ENCODE data around the gene CASZ1.

CASZ1 gene

DNA sequence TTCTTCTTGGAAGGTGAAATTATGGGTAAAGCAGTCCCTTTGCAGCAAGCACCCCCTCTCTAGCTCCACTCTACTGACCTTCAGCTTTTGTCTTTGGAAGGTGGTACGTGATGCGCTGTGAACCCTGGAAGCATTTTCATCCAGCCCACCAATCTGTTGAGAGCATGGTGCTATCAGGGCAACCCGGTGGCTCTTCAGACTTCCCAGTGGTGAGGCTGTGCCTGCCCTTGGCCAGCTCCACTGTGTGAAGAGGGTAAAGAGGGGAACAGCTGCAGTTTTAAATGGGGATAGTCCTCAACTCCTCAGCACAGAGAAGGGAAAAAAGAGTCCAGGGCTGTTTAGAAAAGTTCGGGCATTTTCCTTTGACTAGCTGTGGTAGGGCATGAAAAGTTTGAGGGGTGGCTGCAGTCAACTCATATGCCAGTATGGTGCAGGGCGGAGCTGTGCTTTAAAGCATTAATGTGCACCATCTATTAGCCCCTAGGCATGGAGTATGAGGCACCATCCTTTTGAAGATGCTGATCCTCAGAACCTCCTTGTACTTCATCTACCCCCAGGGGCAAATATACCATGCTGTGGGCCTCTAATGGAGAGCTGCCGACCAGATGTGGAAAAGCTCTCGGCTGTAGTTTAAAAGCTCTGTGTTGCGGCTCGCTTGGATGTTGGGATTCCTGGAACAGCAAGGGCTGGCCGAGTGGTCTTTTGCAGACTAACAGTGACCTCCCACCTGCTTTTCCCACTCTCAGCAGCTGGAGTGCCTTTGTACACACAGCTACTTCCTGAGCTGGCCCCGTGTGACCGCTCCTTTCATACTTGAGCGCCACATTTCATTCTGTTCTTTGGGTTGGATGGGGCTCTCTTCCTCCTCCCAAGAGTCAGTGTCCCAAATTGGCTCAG is 198.7 kb downstream of the CASZ1 start:
- DNase-seq, result no peak

DNA sequence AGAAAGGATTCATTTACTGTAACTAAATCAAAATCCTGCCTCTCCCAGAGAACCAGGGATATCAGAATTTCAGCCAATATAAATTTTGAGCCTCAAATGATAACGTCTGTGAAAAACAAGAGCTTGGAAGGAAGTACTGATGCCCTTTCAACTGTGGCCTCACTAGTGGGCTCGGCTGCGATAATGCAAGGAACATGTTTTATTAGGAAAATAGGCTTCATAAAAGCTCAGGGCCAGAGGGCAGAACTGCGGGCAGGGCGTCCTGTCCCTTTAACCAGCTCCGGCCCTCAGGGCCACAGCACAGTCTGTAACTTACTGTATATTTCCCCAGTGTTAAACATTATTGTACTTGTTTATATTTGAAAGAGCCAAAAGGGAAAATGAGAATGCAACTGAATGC is 199.7 kb downstream of the CASZ1 start:
- no peak for DNase-seq

DNA sequence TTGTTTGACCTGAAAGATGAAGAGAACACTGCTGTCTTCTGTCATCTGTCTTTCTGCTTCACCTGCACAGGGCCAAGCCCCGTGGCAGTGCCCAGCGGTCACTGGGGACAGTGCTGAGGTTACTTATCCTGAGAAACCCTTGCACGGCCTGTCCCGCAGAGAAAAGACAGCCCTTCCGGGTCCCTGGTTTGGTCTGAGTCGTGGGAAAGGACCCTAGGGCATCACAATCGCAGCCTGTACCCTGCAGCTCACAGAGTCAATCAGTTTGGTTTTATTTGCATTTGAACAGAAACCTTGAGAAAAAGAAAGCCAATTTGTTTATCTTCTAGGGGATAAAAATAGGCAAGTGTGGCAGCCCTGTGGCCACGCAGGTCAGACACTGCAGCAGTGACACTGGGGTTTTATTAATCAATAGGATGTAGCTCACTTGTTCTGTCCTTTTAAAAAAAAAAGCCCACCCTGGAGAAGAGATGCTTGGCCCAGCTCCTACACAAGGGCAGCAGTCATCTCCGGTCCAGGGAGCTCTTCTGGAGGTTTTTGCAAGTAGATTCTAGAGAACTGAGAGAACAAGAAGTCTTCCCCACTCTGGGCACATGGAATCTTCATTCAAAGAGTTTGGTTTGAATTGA is 201.7 kb downstream of the CASZ1 start:
- no peak for DNase-seq

DNA sequence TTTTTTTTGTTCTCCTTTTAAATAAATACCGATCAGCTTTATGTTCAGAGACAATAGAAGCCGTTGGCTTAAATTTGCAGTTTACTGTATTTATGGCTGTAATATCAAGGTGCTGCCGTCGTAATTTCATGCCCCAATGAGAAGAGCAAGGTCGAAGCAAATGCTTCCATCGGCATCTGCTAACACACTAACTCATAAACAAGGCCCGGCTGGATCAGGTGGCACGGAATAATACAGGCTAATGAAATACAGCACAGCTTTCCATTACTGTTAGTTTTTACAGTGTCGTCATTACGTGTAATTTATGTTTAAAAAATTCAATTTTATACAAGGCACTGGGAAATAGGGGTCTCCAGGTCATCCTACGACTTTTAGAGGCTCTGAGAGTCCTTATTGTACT is 202.7 kb downstream of the CASZ1 start:
- DNase-seq, result no peak

DNA sequence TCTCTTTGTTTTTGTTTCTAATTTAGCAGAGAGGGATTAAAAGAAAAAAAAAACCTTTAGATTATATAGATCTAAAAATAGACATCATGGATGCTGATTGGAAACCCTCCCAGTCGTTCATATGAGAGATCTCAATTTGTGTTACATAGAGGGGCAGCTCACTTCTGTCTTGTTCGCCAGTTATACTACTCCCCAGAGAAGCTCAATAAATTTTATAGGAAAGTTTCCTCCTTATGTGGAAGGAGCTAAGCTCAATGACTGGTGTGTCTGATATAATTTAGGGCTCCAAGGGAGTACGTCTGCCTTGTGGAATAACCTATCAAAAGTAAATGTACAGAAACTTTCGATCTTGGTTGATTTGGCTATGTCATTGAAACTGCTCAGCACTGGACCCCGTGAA is 204.1 kb downstream of the CASZ1 start:
- DNase-seq, result no peak

DNA sequence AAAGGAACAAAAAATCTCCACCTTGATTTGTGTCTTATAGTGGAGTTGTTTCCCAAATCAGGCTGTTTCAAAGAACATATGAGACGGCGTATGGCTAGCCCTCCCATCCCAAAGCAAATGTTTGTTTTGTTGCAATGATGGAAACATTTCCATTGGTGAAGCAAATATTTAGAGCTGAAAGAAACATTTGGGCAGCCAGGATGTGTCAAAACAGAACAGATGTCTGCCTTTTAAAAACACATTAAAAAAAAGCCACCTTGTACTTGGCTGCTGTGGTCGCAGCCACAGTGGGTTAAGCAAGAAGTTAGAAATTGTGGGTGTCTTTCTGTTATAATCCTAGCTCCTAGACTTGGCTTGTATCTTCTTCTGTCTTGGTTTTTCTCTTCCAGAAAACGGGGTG is 205.4 kb downstream of the CASZ1 start:
- DNase-seq, result no peak

DNA sequence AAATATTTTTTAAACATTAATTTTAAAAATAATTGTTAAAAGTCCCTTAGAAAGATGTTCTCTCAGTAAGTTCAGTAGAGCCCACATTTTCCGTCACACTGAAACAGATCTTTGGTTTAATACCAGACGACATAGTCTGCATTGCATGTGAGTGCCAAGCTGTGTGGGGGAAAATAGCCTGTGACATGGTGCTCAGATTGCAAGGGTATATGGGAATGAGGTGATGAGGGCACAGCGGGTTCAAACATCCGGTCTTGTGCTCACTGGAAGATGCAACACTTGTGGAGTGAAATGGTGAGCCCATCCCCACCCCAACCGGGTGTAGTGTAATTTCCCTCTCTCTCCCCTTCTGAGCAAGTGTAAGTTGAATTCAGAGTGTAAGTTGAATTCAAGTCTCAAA is 207.4 kb downstream of the CASZ1 start:
- DNase-seq, result no peak

DNA sequence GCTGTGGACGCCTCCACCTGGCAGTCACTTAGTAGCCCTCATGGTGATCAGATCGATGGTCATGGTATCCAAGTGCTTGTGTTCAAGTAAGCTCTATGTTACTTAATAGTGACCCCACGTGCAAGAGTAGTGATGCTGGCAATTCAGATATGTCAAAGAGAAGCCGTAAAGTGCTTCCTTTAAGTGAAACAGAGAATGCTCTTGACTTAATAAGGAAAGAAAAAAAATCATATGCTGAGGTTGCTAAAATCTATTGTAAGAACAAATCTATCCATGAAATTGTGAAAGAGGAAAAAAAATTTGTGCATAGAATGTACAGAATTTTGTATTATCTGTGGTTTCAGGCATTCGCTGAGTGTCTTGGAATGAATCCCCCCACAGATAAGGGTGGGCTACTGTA is 207.8 kb downstream of the CASZ1 start:
- no peak for DNase-seq

All from RPMI8226 (cell line).